Right atrium auricular region (tissue), 2 donors: ENCODE measurements around the gene MGAT5. TPM values are rescaled to one million over a fixed set of nuclear protein-coding genes. Genes with fewer than 3 reads are reported as not detected.

Experiments used
- DNase-seq: peaks from one replicate; pipeline ENCODE4 v3.0.0-alpha.2; 2019; ENCODE audit warnings: low spot score
- H3K27ac ChIP-seq, 2 donors: fragments of 200-600 bp; sonication (generic); 1 replicate in 1 of 2; 2 replicates in 1 of 2; pipeline ENCODE4 v1.5.1; 2016 to 2019
- H3K27me3 ChIP-seq, 2 donors: fragments of 200-600 bp; sonication (generic); one replicate each; pipeline versions ENCODE4 v1.5.1 to v1.6.0; 2017 to 2019
- H3K36me3 ChIP-seq: fragments of 200-600 bp; sonication (generic); one replicate; pipeline ENCODE4 v1.5.1; 2016
- H3K4me1 ChIP-seq, 2 donors: fragments of 200-600 bp; sonication (generic); one replicate each; pipeline versions ENCODE4 v1.5.1 to v1.6.0; 2017 to 2019
- H3K4me3 ChIP-seq, 2 donors: fragments of 200-600 bp; sonication (generic); 1 replicate in 1 of 2; 2 replicates in 1 of 2; pipeline ENCODE4 v1.5.1; 2017 to 2019; ENCODE audit warnings: mild to moderate bottlenecking in 1 of 2, moderate library complexity in 1 of 2
- H3K9me3 ChIP-seq, 2 donors: fragments of 200-600 bp; sonication (generic); one replicate each; pipeline ENCODE4 v1.5.1; 2019
- total RNA-seq, 2 donors: library from RNA; depleted of rRNA; stranded (reverse); fragments of >200 nt; gene quantifications; one replicate each; pipeline ENCODE4 v1.1.0, GENCODE V29; 2016
- TF ChIP-seq, protein P1 (sequence below), 2 donors: fragments of 200-600 bp; sonication (generic); IDR thresholded peaks; one replicate each; pipeline ENCODE4 v1.5.1; 2019; ENCODE audit warnings: antibody characterized with exemption in 2 of 2

The MGAT5 gene
- total RNA-seq, 2 donors from 2014 or later = 56.9 to 91.0 TPM

DNA sequence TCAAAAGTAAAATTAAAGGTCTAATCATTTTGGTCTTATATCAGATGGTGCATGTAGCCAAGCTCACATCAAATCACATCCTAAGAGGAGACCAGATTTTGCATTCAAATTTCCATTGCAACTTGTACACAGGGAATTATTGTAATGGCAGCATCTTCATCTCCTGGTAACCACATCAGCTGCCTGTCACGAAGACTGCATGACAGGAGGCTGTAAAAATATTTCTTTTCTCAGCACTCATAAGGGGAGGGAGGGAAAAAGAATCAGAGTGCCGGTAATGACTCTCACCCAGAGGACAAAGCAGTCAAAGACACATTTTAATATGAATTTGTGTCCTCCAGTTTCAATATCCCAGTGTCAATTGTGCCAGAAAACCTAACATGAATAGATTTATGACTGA is 248.2 kb downstream of the MGAT5 start:
- TF ChIP-seq, protein P1, sequence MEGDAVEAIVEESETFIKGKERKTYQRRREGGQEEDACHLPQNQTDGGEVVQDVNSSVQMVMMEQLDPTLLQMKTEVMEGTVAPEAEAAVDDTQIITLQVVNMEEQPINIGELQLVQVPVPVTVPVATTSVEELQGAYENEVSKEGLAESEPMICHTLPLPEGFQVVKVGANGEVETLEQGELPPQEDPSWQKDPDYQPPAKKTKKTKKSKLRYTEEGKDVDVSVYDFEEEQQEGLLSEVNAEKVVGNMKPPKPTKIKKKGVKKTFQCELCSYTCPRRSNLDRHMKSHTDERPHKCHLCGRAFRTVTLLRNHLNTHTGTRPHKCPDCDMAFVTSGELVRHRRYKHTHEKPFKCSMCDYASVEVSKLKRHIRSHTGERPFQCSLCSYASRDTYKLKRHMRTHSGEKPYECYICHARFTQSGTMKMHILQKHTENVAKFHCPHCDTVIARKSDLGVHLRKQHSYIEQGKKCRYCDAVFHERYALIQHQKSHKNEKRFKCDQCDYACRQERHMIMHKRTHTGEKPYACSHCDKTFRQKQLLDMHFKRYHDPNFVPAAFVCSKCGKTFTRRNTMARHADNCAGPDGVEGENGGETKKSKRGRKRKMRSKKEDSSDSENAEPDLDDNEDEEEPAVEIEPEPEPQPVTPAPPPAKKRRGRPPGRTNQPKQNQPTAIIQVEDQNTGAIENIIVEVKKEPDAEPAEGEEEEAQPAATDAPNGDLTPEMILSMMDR (IDR thresholded peaks at IDR 0.05) = no peak
- no peak for DNase-seq

More for the DNA sequence above, 248.2 kb downstream of the MGAT5 start:
- Histone ChIP-seq H3K27me3 (no peaks in the 10 kb centered on the region), H3K9me3 (no peaks in the 10 kb centered on the region), H3K27ac (no peak overlapping the region), H3K4me3 (no peak overlapping the region), H3K4me1 (peaks cover 0 to 8% of the 10 kb centered on the region in 2 donors), H3K36me3 (no peaks in the 10 kb centered on the region)
